Vagina (tissue), 2 donors: ENCODE measurements around the gene HSFX2. TPM values are rescaled to one million over a fixed set of nuclear protein-coding genes. Genes with fewer than 3 reads are reported as not detected.

ENCODE experiments used
- DNase-seq, 2 donors: peaks; one replicate each; pipeline ENCODE4 v3.0.0-alpha.2; 2017; ENCODE audit errors: extremely low spot score in 2 of 2
- H3K27ac ChIP-seq: fragments of 200-600 bp; sonication (generic); one replicate; pipeline ENCODE4 v1.5.1; 2019
- H3K27me3 ChIP-seq: fragments of 200-600 bp; sonication (generic); one replicate; pipeline ENCODE4 v1.5.1; 2019
- H3K36me3 ChIP-seq, 2 donors: fragments of 200-600 bp; sonication (generic); one replicate each; pipeline ENCODE4 v1.5.1; 2017 to 2019
- H3K4me1 ChIP-seq: fragments of 200-600 bp; sonication (generic); one replicate; pipeline ENCODE4 v1.5.1; 2019
- H3K4me3 ChIP-seq, 2 donors: fragments of 200-600 bp; sonication (generic); 1 replicate in 1 of 2; 2 replicates in 1 of 2; pipeline ENCODE4 v1.5.1; 2016 to 2019
- H3K9me3 ChIP-seq: fragments of 200-600 bp; sonication (generic); one replicate; pipeline ENCODE4 v1.5.1; 2019
- CTCF ChIP-seq, 3 experiments: fragments of 450-650 bp in 2 of 3; fragments of 200-600 bp in 1 of 3; sonication (generic) in 1 of 3; IDR thresholded peaks; one replicate each; pipeline ENCODE4 v1.5.1; 2017 to 2019; ENCODE audit warnings: antibody characterized with exemption in 3 of 3, mild to moderate bottlenecking in 2 of 3, moderate library complexity in 2 of 3
- POLR2A ChIP-seq, 2 donors: fragments of 450-650 bp; IDR thresholded peaks; one replicate each; pipeline ENCODE4 v1.6.1; 2017; ENCODE audit warnings: antibody characterized with exemption in 2 of 2, mild to moderate bottlenecking in 2 of 2, moderate library complexity in 2 of 2
- POLR2AphosphoS5 ChIP-seq, 2 donors: sonication (generic); formaldehyde crosslinking; IDR thresholded peaks; one replicate each; pipeline ENCODE4 v1.9.0; 2017; ENCODE audit warnings: antibody characterized with exemption in 2 of 2, mild to moderate bottlenecking in 2 of 2, low read depth in 1 of 2; ENCODE audit not compliant: insufficient read depth in 1 of 2
- intact Hi-C: fragments of 100-400 bp; cut with DNase I; formaldehyde crosslinking; loops from one replicate; pipeline ENCODE4 v1.15.1; 2023
- total RNA-seq: library from RNA; depleted of rRNA; stranded (reverse); fragments of >200 nt; gene quantifications from one replicate; pipeline ENCODE4 v1.2.3, GENCODE V29; 2016

The HSFX2 gene
- total RNA-seq, 1 donor from 2014 or later = not detected

GRCh38 chrX:149571770-149572169 is 23.3 kb downstream of the HSFX2 start:
- H3K36me3 ChIP-seq = no peaks in the 10 kb centered on the region
- H3K9me3 ChIP-seq = no peaks in the 10 kb centered on the region
- no peaks in the 10 kb centered on the region for H3K4me1 ChIP-seq
- TF ChIP-seq POLR2A (IDR thresholded peaks at IDR 0.05) (no peak), CTCF (IDR thresholded peaks at IDR 0.05) (no peak), POLR2AphosphoS5 (IDR thresholded peaks at IDR 0.05; ENCODE audit: insufficient read depth in 1 of 2, low read depth in 1 of 2) (no peak)
- no peak overlapping the region for H3K4me3 ChIP-seq
- no peak overlapping the region for H3K27ac ChIP-seq
- no peak for DNase-seq
- H3K27me3 ChIP-seq = no peaks in the 10 kb centered on the region
- intact Hi-C loops = no loop called here

- TF ChIP-seq POLR2AphosphoS5 (IDR thresholded peaks at IDR 0.05; ENCODE audit: insufficient read depth in 1 of 2, low read depth in 1 of 2) (no peak), POLR2A (IDR thresholded peaks at IDR 0.05) (no peak)
- Histone ChIP-seq H3K27ac (no peak overlapping the region), H3K9me3 (no peaks in the 10 kb centered on the region), H3K36me3 (no peaks in the 10 kb centered on the region), H3K4me1 (no peaks in the 10 kb centered on the region), H3K27me3 (no peaks in the 10 kb centered on the region), H3K4me3 (no peak overlapping the region)
- DNase-seq = no peak
- intact Hi-C loops = no loop called here
Observed at GRCh38 chrX:149570668-149571067, 24.4 kb downstream of the HSFX2 start.

GRCh38 chrX:149569770-149570169 is 25.3 kb downstream of the HSFX2 start:
- Histone ChIP-seq H3K4me1 (no peaks in the 10 kb centered on the region), H3K27me3 (no peaks in the 10 kb centered on the region), H3K9me3 (no peaks in the 10 kb centered on the region), H3K4me3 (no peak overlapping the region), H3K36me3 (no peaks in the 10 kb centered on the region), H3K27ac (no peak overlapping the region)
- no peak for TF ChIP-seq POLR2A (IDR thresholded peaks at IDR 0.05)
- TF ChIP-seq CTCF (IDR thresholded peaks at IDR 0.05) = no peak
- DNase-seq = peak in 1 of 2 donors; percentile 58
- intact Hi-C loops = no loop called here

GRCh38 chrX:149568701-149569296 is 26.3 kb downstream of the HSFX2 start:
- Histone ChIP-seq H3K27me3 (no peaks in the 10 kb centered on the region), H3K4me1 (no peaks in the 10 kb centered on the region), H3K27ac (no peak overlapping the region), H3K4me3 (no peak overlapping the region), H3K36me3 (no peaks in the 10 kb centered on the region), H3K9me3 (no peaks in the 10 kb centered on the region)
- no peak for DNase-seq
- intact Hi-C loops = no loop called here
- TF ChIP-seq POLR2A (IDR thresholded peaks at IDR 0.05) = no peak
- TF ChIP-seq CTCF (IDR thresholded peaks at IDR 0.05) = no peak
- TF ChIP-seq POLR2AphosphoS5 (IDR thresholded peaks at IDR 0.05; ENCODE audit: insufficient read depth in 1 of 2, low read depth in 1 of 2) = no peak

GRCh38 chrX:149567621-149568417 is 27.3 kb downstream of the HSFX2 start:
- Histone ChIP-seq H3K27me3 (no peaks in the 10 kb centered on the region), H3K27ac (no peak overlapping the region), H3K9me3 (no peaks in the 10 kb centered on the region), H3K4me3 (no peak overlapping the region), H3K36me3 (no peaks in the 10 kb centered on the region), H3K4me1 (no peaks in the 10 kb centered on the region)
- peak in 1 of 2 donors; percentile 87 for DNase-seq
- intact Hi-C loops = no loop called here
- no peak for TF ChIP-seq POLR2AphosphoS5 (IDR thresholded peaks at IDR 0.05; ENCODE audit: insufficient read depth in 1 of 2, low read depth in 1 of 2)
- TF ChIP-seq CTCF (IDR thresholded peaks at IDR 0.05) = no peak
- TF ChIP-seq POLR2A (IDR thresholded peaks at IDR 0.05) = no peak
